GM21515 (cell line): ENCODE measurements around the gene MED16.
"Not testable (repeated sequence)": the region's sequence is repeated elsewhere in the genome, so short reads cannot be mapped to it uniquely, and the experiment has no call there.

Experiments
- ATAC-seq: cut with Tn5 transposase; IDR thresholded peaks from one replicate; pipeline ENCODE4 v1.9.1; 2021; ENCODE audit not compliant: unreplicated experiment

MED16 gene

DNA sequence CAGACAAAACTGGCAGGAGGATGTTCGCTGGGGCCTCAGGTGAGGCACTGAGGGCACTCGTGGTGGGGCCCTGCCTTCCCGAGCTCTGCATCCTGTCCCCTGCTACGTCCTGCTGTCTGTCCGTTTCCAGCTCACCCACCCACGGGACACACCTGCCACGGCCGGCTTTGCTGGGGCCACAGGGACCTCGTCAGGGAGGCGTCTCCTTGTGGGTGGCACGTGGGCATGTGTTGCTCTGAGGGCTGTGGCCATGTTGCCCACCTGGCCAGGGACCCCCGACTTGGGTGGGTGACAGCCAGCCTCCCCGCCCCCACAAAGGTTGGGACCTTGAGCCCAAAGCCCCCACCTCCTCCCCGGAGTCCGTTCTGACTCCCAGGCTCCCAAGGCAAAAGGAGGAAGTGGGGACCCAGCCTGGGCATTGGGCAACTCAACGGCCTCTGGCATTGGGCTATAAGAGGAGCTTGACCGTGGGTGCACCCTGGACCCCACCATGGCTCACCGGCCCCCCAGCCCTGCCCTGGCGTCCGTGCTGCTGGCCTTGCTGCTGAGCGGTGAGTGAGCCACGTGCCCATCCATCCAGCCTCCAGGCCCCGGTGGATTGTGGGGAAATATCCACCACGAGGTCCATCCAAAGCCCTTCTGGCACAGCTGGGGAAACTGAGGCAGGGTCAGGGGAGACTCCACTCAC lies 52.3 kb downstream of the MED16 start, which contains the start of gene PRTN3:
Gene PRTN3 (plus strand): TSS at position 481 of the 688 bp plus-strand sequence. CDS start 10 bp downstream, at position 491.
- no peak for ATAC-seq

DNA sequence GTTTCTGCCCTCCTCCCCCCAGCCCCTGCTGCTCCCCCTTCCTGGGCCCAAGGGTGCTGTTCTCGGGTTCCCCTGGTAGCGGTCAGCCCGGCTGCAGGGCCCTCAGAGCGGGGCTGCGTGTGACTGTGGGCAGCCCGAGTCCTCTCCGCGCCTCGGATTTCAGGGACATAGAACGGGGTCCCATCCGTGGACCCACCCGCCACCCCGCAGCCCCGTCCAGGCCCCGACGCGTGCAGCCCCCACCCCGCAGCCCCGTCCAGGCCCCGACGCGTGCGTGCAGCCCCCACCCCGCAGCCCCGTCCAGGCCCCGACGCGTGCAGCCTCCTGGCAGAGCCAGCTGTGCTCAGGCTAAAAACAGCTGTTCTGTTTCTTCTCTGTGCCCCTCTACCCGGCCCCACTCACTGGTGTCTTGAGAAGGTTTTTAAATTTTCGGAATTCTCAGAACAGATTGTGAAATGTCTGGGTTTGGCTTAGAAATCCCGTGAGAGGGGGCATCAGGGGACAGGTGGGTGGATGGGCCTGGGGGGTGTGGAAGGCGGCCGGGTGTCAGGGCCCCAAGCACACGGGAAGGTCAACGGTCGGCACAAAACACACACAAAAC lies 57.7 kb downstream of the MED16 start:
- no peak for ATAC-seq

DNA sequence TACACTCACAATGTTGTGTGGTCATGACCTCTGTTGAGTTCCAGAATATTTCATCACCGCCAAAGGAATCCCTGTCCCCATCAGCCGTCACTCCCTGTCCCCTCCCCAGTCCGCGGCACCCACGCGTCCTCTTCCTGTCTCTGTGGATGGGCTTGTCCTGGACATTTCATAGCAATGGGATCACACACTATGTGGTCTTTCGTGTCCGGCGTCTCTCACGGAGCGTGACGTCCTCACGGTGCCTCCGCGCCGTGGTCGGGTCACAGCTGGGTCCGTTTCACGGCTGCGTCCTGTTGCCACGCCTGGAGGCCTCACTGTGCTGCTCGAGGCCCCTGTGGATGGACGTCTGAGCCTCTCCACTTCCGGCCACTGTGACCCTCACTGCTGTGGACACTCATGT lies 58.8 kb downstream of the MED16 start:
- no peak for ATAC-seq

DNA sequence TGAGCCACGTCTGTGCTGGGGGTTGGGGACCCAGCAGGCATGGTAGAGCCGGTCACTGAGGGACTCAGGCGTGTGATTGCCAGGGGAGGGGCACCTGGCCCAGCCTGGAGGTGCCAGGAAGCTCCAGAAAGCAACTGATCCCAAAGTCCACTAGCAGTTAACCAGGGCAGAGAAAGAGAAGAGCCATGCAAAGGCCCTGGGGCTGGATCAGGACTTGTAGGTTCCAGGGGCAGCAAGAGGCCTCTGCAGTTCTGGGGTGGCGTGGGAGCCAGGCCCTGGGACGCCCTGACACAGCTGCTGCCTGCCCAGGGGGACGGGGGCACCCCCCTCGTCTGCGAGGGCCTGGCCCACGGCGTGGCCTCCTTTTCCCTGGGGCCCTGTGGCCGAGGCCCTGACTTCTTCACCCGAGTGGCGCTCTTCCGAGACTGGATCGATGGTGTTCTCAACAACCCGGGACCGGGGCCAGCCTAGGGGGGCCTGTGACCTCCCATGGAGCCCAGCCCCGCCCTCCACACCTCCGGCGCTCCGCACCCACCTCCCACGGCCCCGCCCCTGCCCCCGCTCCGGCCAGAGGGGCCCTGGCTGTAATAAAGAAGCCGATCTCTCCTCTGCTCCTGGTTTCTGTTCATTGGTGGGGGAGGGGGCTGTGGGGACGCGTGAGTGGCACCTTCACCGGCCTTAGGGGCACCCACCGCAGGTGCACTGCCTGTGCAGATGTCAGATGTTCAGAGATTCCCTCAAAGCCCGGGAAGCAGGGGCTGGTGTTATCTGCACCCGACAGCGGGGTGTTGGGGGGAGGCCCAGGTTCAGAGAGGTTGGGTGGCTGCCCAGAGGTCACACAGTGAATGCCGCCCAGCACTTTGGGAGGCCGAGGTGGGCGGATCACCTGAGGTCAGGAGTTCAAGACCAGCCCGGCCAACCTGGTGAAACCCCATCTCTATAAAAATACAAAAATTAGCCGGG lies 61.3 kb downstream of the MED16 start:
- ATAC-seq = no peak

DNA sequence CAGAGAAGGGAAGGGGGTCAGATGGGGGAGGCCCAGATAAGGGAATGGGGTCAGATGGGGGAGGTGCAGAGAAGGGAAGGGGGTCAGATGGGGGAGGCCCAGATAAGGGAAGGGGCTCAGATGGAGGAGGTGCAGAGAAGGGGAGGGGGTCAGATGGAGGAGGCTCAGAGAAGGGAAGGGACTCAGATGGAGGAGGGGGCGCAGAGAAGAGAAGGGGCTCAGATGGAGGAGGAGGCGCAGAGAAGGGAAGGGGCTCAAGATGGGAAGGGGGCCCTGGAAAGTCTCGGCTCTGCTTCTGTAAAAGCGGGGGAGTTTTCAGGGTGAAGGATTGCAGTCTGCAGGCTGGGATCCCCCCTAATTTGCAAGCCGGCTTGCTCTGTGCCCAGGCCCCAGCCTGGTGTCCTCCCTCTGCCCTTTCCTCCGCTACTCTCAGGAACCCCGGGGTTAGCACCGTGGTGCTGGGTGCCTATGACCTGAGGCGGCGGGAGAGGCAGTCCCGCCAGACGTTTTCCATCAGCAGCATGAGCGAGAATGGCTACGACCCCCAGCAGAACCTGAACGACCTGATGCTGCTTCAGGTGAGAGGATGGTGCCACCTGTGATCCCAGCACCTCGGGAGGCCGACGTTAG lies 63.7 kb downstream of the MED16 start:
- no peak for ATAC-seq

DNA sequence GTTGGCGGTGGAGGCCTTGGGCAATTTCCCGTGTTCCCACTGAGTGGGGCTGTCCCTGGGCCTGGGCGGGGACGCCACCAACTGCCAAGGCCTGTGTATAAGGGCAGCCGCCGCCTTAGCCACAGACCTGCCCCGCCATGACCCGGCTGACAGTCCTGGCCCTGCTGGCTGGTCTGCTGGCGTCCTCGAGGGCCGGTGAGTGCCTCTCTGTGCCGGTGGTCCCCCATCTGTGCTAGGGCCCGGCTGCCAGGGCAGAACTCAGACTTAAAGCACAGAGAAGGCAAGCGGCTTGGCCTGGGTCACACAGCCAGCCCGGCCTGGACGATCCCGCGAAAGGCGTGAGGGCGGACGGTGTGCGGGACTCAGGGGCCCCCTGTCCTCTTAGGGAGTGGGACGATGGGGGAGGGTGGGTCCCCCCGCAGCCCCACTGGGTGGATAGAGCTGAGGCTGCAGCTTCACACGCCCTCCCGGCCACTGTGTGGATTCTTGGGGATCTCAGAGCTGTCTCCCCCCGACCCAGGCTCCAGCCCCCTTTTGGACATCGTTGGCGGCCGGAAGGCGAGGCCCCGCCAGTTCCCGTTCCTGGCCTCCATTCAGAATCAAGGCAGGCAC lies 65.2 kb downstream of the MED16 start, which contains the start of gene AZU1:
Gene AZU1 (plus strand): TSS at position 128 of the 612 bp plus-strand sequence. CDS start 10 bp downstream, at position 138.
- ATAC-seq = no peak

DNA sequence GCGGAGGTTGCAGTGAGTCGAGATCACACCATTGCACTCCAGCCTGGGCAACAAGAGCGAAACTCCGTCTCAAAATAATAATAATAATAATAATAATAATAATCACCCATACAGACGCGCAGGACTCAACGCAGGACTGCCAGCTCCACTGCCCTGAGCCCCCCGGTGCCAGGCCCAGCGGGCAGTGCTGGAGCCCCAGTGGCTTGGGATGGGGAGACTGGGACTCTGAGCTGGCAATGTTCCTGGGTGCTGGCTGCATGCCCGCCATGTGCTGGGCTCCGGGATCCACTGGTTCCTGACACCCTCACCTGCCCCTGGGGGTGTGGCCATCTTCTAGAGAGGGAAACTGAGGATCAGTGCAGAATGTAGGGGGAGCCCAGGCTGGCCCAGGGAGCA lies 65.7 kb downstream of the MED16 start:
- no peak for ATAC-seq

DNA sequence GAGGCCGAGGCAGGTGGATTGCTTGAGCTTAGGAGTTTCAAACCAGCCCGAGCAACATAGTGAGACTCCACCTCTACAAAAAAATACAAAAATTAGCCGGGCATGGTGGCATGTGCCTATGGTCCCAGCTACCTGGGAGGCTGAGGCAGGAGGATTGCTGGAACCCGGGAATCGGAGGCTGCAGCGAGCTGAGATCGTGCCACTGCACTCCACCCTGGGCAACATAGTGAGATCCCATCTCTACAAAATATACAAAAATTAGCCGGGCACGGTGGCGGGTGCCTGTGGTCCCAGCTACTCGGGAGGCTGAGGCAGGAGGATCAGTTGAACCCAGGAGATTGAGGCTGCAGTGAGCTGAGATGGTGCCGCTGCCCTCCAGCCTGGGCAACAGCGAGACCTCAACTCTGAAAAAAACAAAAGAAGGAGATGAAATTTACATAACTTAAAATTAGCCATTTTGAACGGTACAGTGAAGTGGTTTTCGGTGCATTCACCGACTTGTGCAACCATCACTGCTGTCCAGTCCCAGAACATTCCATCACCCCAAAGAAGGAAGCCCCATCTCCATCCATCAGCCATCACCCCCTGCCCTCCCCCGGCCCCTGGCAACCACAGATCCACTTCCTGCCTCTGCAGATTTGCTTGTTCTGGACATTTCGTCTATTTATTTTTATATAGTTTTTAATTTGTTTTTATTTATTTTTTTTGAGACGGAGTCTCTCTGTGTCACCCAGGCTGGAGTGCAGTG lies 66.9 kb downstream of the MED16 start:
- ATAC-seq = no peak

DNA sequence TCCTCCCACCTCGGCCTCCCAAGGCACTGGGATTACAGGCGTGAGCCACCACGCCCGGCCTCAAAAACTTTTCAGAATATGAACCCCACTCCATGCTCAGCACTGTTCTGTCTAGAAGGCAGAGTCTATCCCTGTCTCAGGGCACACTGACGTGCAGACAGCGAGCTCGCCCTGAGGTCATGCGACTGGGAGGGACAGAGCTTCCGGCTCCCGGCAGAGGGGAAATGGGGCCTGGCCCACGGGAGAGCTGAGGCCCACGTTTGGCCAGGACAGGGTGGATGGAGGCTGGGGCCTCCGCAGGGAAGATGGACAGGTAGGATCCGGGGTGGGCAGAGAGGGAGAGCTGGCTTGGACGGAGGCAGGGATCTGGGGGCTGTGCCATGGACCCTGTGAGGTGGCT lies 68.1 kb downstream of the MED16 start:
- ATAC-seq = no peak

DNA sequence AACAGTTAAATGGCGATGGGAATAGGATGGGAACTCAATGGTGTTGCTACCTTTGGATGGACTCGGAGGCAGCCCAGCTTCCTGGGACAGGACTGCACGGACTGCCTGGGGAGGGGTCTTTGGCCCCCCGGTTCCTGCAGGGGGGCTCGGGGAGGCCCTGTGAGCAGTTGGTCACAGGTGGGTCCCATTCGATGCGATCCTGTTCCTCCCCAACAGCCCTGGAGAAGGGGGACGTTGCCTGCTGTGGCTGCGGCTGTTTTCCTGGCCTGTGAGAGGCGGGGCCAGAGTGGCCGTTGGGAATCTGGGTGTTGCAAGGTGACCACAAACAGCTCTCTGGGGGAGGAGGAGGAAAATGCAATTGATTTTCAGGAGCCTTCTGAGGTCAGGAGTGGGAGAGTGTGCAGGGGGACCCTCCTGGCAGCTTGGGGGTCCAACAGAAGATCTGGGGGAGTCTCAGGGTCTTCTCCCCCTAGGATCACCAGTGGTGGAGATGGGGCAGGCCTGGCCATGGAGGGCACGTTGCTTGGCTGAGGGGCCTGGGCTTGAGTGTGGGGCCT lies 69.3 kb downstream of the MED16 start:
- no peak for ATAC-seq

DNA sequence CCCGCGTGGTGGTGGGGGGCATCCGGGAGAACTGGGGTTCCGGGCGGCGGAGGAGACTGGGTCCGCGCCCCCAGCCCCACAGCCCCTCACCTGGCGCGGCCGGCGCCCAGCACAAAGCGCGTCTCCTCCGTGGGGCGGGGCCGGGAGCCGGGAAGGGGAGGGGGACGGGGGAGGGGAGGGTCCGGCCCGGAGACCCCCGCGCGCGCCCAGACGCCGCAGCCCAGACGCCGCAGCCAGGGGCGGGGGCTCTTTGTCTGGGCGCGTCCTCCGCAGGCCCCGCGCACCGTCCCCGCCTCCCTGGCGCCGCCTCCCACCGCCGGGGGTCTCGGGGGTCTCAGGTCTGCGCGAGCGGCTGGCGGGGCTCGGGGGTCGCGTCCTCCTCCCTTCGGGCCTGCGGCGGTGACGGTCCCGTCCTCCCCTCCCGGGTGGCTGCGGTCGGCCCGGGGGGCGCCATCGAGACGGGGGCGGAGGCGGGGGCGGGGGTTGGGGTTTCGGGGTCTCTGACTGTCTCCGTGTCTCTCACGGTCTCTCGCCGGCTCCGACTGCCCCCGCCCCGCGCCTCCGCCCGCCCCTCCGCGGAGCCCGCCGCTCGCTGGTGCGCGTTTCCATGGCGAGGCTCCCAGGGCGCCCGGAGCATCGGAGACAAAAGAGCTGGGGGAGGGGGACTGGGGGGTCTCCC lies 71.0 kb downstream of the MED16 start, which contains the start of gene PLPPR3:
Gene PLPPR3 (minus strand): TSS at position 131 of the 679 bp plus-strand sequence. CDS start 396 bp downstream, outside the sequence.
- ATAC-seq = no peak

DNA sequence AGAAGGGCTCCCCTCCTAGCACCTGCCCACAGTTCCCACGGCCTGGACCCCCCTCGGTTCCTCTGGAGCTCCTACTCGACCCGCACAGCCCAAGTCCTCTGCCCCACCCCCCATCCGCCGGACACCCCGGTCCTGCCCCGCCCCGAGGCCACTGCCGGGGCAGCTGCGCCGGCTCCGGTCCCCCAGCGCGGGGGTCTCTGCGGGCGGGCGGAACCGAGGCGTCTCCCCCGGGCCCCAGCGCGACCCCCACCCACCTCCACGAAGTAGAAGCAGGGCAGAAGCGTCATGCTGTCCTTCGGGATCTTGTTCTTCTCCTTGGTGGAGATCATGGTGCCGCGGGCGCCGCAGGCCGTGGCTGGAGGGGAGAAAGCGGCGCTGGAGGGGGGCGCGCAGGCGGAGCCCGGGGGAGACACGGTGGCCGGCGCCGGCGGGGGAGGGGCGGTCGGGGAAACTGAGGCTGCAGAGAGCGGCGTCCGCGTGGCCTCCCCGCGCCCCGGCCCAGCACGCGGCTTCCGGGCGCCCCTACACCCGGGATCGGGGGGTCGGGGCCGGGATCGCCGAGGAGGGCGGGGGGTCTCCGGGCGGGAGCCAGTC lies 71.7 kb downstream of the MED16 start:
- no peak for ATAC-seq

DNA sequence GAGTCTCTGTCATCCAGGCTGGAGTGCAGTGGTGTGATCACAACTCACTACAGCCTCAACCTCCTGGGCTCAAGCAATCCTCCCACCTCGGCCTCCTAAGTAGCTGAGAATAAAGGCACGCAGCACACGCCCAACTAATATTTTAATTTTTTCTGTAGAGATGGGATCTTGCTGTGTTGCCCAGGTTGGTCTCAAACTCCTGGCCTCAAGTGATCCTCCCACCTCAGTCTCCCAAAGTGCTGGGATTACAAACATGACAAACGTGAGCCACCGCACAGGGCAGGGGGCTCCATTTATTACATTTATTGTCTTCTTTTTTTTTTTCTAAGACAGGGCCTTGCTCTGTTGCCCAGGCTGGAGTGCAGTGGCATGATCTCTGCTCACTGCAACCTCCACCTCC lies 72.8 kb downstream of the MED16 start:
- ATAC-seq = not testable (repeated sequence)
